Measurements from ENCODE around the gene ABCB11. TPM values are rescaled to one million over a fixed set of nuclear protein-coding genes. Genes with fewer than 3 reads are reported as not detected.
"Not testable (repeated sequence)": the region's sequence is repeated elsewhere in the genome, so short reads cannot be mapped to it uniquely, and the experiment has no call there.

ABCB11 gene
- total and polyA plus RNA-seq, 10 of the 15 experiments (the other 5 are each of a cell fraction or from before 2014, with no cell fraction given): not detected

GRCh38 chr2:168874368-168875054 is 156.6 kb downstream of the ABCB11 start:
- in situ Hi-C loops (cut with MboI) (no loop called here), intact Hi-C loops (cut with micrococcal nuclease; ENCODE audit: unreplicated experiment) (no loop called here)
- no peak overlapping the region for H3K4me2 ChIP-seq (ENCODE audit: control insufficient read depth, insufficient read depth)
- H3K9ac ChIP-seq (ENCODE audit: control insufficient read depth, insufficient read depth, low read length): no peak overlapping the region
- 61% methylated on average over 6 of the region's 6 CpGs for WGBS (ENCODE audit: insufficient coverage, insufficient replicate concordance, low lambda C conversion rate, missing lambda C conversion rate)
- no peaks in the 10 kb centered on the region for H3K4me1 ChIP-seq (ENCODE audit: control insufficient read depth, insufficient read depth, low read length)
- ChIA-PET SMC1A (ENCODE audit: uncharacterized antibody, unreplicated experiment) (no interaction called here), CTCF (interaction anchor here (0.7 kb wide), 1 partner anchor 11 kb away, joined by 3 read pairs; no protein-coding TSS in a partner anchor), RAD21 (ENCODE audit: unreplicated experiment) (no interaction called here), POLR2A (no interaction called here)
- FAIRE-seq (peak; percentile 57), ATAC-seq (no peak), DNase-seq (ENCODE audit: low read depth, low spot score) (no peak)
- H3K27me3 ChIP-seq (replicated peaks in 1 of 2; ENCODE audit: control insufficient read depth in 2 of 2, insufficient read depth in 2 of 2, low read length in 1 of 2): no peaks in the 10 kb centered on the region
- H3K27ac ChIP-seq (ENCODE audit: control insufficient read depth, insufficient read depth): no peak overlapping the region
- H4K20me1 ChIP-seq (ENCODE audit: control insufficient read depth, insufficient read depth): no peaks in the 10 kb centered on the region
- no peaks in the 10 kb centered on the region for H3K9me3 ChIP-seq (replicated peaks; ENCODE audit: control insufficient read depth, insufficient read depth, low read length)
- BruUV-seq (replicated peaks): no TSS peak
- H2AFZ ChIP-seq (ENCODE audit: control insufficient read depth, low read depth, low read length): no peak overlapping the region
- TF ChIP-seq EGR1 (IDR thresholded peaks at IDR 0.05; ENCODE audit: borderline replicate concordance in 1 of 2, low read depth in 2 of 2, low read length in 2 of 2) (no peak), ZNF384 (IDR thresholded peaks at IDR 0.05; ENCODE audit: borderline replicate concordance, low read depth, low read length) (no peak), IRF3 (IDR thresholded peaks at IDR 0.05) (no peak)
- H3K36me3 ChIP-seq (ENCODE audit: control insufficient read depth in 2 of 2, insufficient read depth in 2 of 2, low read length in 1 of 2): no peaks in the 10 kb centered on the region; a peak in 1 of 4 replicates
- H3K79me2 ChIP-seq (ENCODE audit: control insufficient read depth, insufficient read depth, low read length): no peaks in the 10 kb centered on the region
- no peak overlapping the region for H3K4me3 ChIP-seq

- SMC1A ChIA-PET (ENCODE audit: uncharacterized antibody, unreplicated experiment); H3K27me3 ChIP-seq (replicated peaks in 1 of 2; ENCODE audit: control insufficient read depth in 2 of 2, insufficient read depth in 2 of 2, low read length in 1 of 2); H3K9me3 ChIP-seq (replicated peaks; ENCODE audit: control insufficient read depth, insufficient read depth, low read length); RAD21 ChIA-PET (ENCODE audit: unreplicated experiment); H3K27ac ChIP-seq (ENCODE audit: control insufficient read depth, insufficient read depth); H2AFZ ChIP-seq (ENCODE audit: control insufficient read depth, low read depth, low read length); H3K4me1 ChIP-seq (ENCODE audit: control insufficient read depth, insufficient read depth, low read length); in situ Hi-C loops (cut with MboI); intact Hi-C loops (cut with micrococcal nuclease; ENCODE audit: unreplicated experiment); H3K79me2 ChIP-seq (ENCODE audit: control insufficient read depth, insufficient read depth, low read length); H4K20me1 ChIP-seq (ENCODE audit: control insufficient read depth, insufficient read depth); H3K36me3 ChIP-seq (ENCODE audit: control insufficient read depth in 2 of 2, insufficient read depth in 2 of 2, low read length in 1 of 2); FAIRE-seq; POLR2A ChIA-PET; BruUV-seq (replicated peaks); ATAC-seq; CTCF ChIA-PET; H3K4me3 ChIP-seq; H3K4me2 ChIP-seq (ENCODE audit: control insufficient read depth, insufficient read depth); DNase-seq (ENCODE audit: low read depth, low spot score); H3K9ac ChIP-seq (ENCODE audit: control insufficient read depth, insufficient read depth, low read length): not testable (repeated sequence)
- WGBS (ENCODE audit: insufficient coverage, insufficient replicate concordance, low lambda C conversion rate, missing lambda C conversion rate): 98% methylated on average over 4 of the region's 4 CpGs
These were observed 160.3 kb downstream of the ABCB11 start for GRCh38 chr2:168870824-168871223.

Other genes starting within 250 kb of the ABCB11 start
- not detected in 2 replicates for gene NOSTRIN, start 228.7 kb downstream of the ABCB11 start, total RNA-seq (2014; rRNA removed)
- not detected in 2 replicates for gene NOSTRIN, start 228.7 kb downstream of the ABCB11 start, total RNA-seq (2014; rRNA removed; fragmentation: Illumina TruSeq; extraction: Trizol)
- 0.26 and 0.29 TPM in 2 replicates for gene NOSTRIN, start 228.7 kb downstream of the ABCB11 start, total RNA-seq (2021)
- gene NOSTRIN, start 228.7 kb downstream of the ABCB11 start, polyA plus RNA-seq (2011; rRNA removed): 0.19 TPM in 1 of 2 replicates, not detected in the other
- gene NOSTRIN, start 228.7 kb downstream of the ABCB11 start, polyA plus RNA-seq (2014; fragmentation: Illumina TruSeq; extraction: Trizol): not detected in 2 replicates
- gene NOSTRIN, start 228.7 kb downstream of the ABCB11 start, polyA plus RNA-seq (2014; fragmentation: Nextera tagmentation; extraction: Ambion mirVana): under 1 TPM; 0.13 to 0.37 TPM
- gene NOSTRIN, start 228.7 kb downstream of the ABCB11 start, polyA plus RNA-seq (2014; rRNA removed): 0.08 TPM in 1 of 2 replicates, not detected in the other
- gene NOSTRIN, start 228.7 kb downstream of the ABCB11 start, polyA plus RNA-seq (2016; fragmentation: Nextera tagmentation; extraction: Ambion mirVana): under 1 TPM; 0.39 to 0.42 TPM
- 19.7 and 22.2 TPM in 2 replicates for gene SPC25, start 140.9 kb downstream of the ABCB11 start, total RNA-seq (2014; rRNA removed)
- gene SPC25, start 140.9 kb downstream of the ABCB11 start, total RNA-seq (2014; rRNA removed; fragmentation: Illumina TruSeq; extraction: Trizol): 20.9 and 23.1 TPM in 2 replicates
- gene SPC25, start 140.9 kb downstream of the ABCB11 start, total RNA-seq (2021): 18.7 and 22.8 TPM in 2 replicates
- 31.6 and 39.9 TPM in 2 replicates for gene SPC25, start 140.9 kb downstream of the ABCB11 start, polyA plus RNA-seq (2011; rRNA removed)
- 32.5 and 38.5 TPM in 2 replicates for gene SPC25, start 140.9 kb downstream of the ABCB11 start, polyA plus RNA-seq (2014; fragmentation: Illumina TruSeq; extraction: Trizol)
- gene SPC25, start 140.9 kb downstream of the ABCB11 start, polyA plus RNA-seq (2014; fragmentation: Nextera tagmentation; extraction: Ambion mirVana): 10 to 100 TPM; 32.8 to 42.7 TPM
- gene SPC25, start 140.9 kb downstream of the ABCB11 start, polyA plus RNA-seq (2014; rRNA removed): 17.9 and 23.1 TPM in 2 replicates
- 10 to 100 TPM; 48.3 to 61.5 TPM for gene SPC25, start 140.9 kb downstream of the ABCB11 start, polyA plus RNA-seq (2016; fragmentation: Nextera tagmentation; extraction: Ambion mirVana)
- not detected in 2 replicates for gene G6PC2, start 130.0 kb downstream of the ABCB11 start, total RNA-seq (2014; rRNA removed)
- gene G6PC2, start 130.0 kb downstream of the ABCB11 start, total RNA-seq (2014; rRNA removed; fragmentation: Illumina TruSeq; extraction: Trizol): not detected in 2 replicates
- not detected in 2 replicates for gene G6PC2, start 130.0 kb downstream of the ABCB11 start, total RNA-seq (2021)
- gene G6PC2, start 130.0 kb downstream of the ABCB11 start, polyA plus RNA-seq (2011; rRNA removed): not detected in 2 replicates
- not detected in 2 replicates for gene G6PC2, start 130.0 kb downstream of the ABCB11 start, polyA plus RNA-seq (2014; fragmentation: Illumina TruSeq; extraction: Trizol)
- gene G6PC2, start 130.0 kb downstream of the ABCB11 start, polyA plus RNA-seq (2014; fragmentation: Nextera tagmentation; extraction: Ambion mirVana): not detected
- not detected in 2 replicates for gene G6PC2, start 130.0 kb downstream of the ABCB11 start, polyA plus RNA-seq (2014; rRNA removed)
- gene G6PC2, start 130.0 kb downstream of the ABCB11 start, polyA plus RNA-seq (2016; fragmentation: Nextera tagmentation; extraction: Ambion mirVana): not detected
- gene DHRS9, start 38.2 kb upstream of the ABCB11 start, total RNA-seq (2014; rRNA removed): 0.11 and 0.34 TPM in 2 replicates
- 0.13 TPM in 1 of 2 replicates, not detected in the other for gene DHRS9, start 38.2 kb upstream of the ABCB11 start, total RNA-seq (2014; rRNA removed; fragmentation: Illumina TruSeq; extraction: Trizol)
- gene DHRS9, start 38.2 kb upstream of the ABCB11 start, total RNA-seq (2021): 0.16 TPM in 1 of 2 replicates, not detected in the other
- not detected in 2 replicates for gene DHRS9, start 38.2 kb upstream of the ABCB11 start, polyA plus RNA-seq (2011; rRNA removed)
- 0.09 TPM in 1 of 2 replicates, not detected in the other for gene DHRS9, start 38.2 kb upstream of the ABCB11 start, polyA plus RNA-seq (2014; fragmentation: Illumina TruSeq; extraction: Trizol)
- under 1 TPM in 1 of 2 experiments, not detected in 1; 0.13 TPM for gene DHRS9, start 38.2 kb upstream of the ABCB11 start, polyA plus RNA-seq (2014; fragmentation: Nextera tagmentation; extraction: Ambion mirVana)
- not detected in 2 replicates for gene DHRS9, start 38.2 kb upstream of the ABCB11 start, polyA plus RNA-seq (2014; rRNA removed)
- under 1 TPM in 1 of 2 experiments, not detected in 1; 0.30 TPM for gene DHRS9, start 38.2 kb upstream of the ABCB11 start, polyA plus RNA-seq (2016; fragmentation: Nextera tagmentation; extraction: Ambion mirVana)

Data from GM12878 (cell line).